T-helper 1 cell treated with Interleukin-12 subunit alpha and Interleukin-12 subunit beta and Interleukin-4 antibody, amounts not matched to agents 30 ng/mL and 1 ng/mL, for 36 hours (primary cell): ENCODE measurements around the gene STAP1. TPM values are rescaled to one million over a fixed set of nuclear protein-coding genes. Genes with fewer than 3 reads are reported as not detected.

Source experiments
- intact Hi-C: fragments of 100-400 bp; cut with micrococcal nuclease; formaldehyde crosslinking; loops from one replicate; pipeline ENCODE4 v1.15.1; 2024
- total RNA-seq: library from RNA; stranded (reverse); gene quantifications from 2 replicates; pipeline ENCODE4 v1.2.3, GENCODE V29; 2022

STAP1 gene
- total RNA-seq, 1 donor from 2014 or later: 39.5 TPM

DNA sequence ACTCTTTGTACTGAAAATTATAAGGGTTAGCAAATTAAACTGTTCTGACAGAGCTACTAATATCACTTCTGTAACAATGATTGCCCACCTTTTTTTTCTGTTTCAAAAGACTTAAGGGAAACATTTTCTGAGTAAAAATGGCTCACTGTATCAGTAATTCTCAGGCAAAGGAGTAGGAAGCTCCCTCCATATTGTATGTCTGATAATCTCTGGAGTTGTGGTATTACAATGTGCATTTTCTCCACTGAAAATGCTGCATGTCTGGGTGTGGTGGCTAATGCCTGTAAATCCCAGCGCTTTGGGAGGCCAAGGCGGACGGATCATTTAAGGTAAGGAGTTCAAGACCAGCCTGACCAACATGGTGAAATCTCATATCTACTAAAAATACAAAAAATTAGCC lies 4.4 kb upstream of the STAP1 start:
- intact Hi-C loops: no loop called here

DNA sequence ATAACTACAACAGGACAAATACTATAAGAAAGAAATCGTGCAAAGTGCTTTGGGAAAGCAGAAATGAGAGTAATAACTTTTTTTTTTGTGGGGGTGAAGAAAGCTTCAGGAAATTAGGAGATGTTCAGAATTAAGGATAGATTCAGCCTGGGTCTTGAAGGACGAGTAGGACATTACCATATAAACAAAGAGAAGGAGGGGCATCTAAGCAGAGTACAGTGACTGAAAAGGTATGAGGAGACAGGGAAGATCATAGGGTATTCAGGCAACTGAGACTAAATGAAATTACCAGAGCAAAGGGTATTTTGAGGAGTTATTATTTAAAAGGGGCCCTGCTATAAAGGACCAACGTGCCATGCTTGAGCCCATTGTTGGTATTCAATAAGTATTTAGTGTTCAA lies 3.1 kb upstream of the STAP1 start:
- intact Hi-C loops: no loop called here

DNA sequence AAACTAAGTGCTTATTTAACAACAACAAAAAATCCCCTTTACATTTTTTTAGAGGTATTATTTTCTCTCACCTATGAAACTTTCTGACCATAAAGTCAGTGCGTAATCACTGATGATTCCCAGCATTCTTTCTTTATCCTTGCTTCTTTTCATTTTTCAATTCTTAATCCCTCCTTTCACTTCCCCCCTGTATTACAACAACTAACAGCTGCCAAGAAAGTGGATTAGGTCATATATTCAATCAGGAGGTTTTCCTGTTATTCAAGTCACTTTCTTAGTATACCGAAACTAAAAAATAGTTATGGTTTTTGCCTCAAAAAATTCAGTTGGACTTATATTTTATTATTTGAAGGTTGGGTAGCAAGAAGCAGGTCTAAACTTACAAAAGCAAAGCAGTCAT lies 2.1 kb upstream of the STAP1 start:
- intact Hi-C loops: no loop called here

DNA sequence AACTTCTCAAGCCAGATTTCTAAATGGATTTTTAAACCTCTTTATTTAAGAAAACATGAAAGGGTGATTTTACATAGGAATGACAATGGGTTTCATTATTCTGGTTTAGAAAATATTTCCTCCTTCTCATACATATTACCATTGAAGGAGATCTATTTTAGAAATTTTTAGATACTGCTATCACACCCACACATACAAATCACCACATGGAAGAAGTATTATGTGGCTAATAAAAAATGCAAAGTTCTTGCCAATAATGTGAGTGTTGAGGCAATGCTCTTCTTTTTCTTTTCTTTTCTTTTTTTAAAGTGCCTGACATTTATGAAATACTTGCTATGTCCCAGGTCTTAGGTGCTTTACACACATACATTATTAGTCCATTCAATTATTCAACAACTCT lies 6.8 kb downstream of the STAP1 start:
- intact Hi-C loops: no loop called here

DNA sequence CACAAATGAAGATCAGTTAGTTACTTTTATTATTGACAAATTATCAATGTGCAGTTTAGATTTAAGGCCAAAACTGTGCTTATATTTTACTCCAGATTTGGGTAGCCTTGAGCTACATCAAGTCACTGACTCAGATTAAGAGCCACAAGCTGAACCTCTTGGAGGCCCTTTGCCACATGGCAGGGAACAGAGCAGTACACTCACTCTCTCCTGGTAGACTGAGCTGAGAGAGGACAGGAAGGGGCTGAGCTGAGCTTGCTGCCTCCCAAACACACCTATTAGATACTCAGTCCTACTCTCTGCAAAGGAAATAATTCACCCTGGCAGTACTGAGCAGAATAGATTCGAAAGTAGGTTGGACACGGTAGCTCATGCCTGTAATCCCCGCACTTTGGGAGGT lies 7.8 kb downstream of the STAP1 start:
- intact Hi-C loops: no loop called here

DNA sequence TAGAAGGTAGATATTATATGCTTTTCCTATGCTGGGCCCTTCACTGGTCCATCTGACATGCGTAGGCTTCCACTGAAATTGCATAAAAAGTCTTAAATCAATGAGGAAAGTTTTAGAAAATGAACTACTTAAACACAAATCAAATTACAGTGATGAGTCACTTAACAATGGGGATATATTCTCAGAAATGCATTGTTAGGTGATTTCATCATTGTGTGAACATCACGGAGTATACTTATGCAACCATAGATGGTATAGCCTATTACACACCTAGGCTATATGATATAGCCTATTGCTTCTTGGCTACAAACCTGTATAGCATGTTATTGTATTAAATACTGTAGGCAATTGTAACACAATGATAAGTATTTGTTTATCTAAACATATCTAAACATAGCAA lies 10.3 kb downstream of the STAP1 start:
- intact Hi-C loops: loop anchor here (1.0 kb wide), 1 partner anchor 9 kb away; no protein-coding TSS in a partner anchor

DNA sequence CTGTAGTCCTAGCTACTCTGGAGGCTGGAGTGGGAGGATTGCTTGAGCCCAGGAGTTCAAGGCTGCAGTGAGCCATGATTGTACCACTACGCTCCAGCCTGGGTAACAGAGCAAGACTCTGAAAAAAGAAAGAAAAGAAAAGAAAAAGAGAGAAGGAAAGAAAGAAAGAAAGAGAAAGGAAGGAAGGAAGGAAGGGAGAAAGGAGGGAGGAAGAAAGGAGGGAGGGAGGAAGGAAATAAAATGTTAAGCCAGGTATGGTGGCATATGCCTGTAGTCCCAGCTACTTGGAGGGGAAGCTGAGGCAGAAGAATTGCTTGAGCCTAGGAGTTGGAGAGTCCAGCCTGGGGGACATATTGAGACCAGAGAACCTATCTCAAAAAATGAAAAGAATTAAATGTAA lies 12.0 kb downstream of the STAP1 start:
- intact Hi-C loops: no loop called here

DNA sequence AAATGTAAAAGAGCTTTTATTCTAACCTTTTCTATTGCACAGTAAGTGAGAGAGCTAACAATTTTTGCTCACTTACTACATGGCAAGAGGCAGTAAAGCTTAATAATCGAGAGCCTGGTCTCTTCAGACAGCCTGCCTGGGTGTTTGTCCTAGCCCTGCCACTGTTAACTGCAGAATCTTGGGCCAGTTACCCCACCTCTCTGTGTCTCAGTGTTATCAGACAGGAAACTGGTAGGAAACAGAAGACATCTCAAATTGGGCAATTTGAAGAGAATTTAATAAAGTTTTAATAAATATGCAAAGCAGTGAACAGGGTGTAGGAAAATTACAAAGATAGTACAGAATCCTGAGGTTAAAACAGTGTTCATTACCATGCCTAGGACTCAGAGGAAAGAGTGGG lies 13.4 kb downstream of the STAP1 start:
- intact Hi-C loops: loop anchor here (1.0 to 2.0 kb wide), 2 partner anchors 14 to 27 kb away; partner anchors contain the start of genes CENPC and STAP1

DNA sequence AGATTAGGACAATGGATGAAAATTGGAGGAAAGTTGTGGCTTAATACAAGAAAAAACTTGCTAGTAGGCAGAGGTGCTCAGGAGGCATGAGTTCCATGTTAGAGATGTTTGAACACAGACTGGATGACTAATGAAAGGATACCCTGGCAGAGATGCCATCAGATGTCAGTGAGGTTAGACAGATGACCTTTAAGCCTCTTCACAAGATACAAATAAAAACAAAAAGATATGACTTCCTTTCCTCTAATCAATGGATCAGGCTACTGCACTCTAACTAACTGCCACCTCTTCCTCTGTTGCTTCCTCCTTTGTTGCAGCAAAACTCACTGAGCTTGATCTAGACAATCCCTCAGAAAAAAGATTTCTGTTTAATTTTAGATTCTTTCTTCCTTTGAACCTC lies 14.7 kb downstream of the STAP1 start:
- intact Hi-C loops: loop anchor here (1.0 to 2.0 kb wide), 3 partner anchors 8 to 28 kb away; partner anchors contain the start of gene CENPC

DNA sequence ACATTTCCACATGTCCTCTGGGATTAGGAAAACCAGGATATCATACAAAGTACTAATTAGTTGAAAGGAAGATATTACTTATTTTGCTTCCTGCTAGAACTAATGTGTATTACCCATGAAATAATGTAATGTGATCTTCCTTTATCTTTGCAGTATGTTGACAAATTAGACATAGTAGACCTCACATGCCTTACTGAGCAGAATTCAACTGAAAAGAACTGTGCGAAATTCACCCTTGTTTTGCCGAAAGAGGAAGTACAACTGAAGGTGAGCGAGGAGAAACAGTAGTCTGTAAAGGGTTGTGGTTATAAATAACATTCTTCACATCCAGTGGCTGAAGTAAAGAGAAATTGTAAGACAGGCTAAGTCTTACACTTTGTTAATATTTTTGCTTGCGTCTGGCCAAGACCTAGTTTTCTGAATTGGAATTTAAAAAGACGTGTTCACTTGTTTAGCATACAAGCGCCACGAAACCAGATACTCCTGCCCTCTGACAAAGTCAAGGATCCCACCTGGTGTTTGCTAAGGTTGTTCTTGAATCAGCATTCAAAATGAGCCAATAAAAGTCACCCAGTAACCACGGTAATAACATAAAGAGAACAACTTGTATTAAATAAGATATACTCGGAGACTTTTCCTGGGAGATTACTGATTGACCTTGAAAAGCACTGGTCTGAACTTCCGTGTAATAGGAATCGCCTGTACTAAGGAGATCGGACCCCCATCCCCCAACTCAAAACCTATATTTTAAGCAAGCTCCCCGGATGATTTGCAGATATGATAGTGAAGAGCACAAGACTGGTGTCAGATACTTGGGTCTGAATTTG lies 16.9 kb downstream of the STAP1 start:
- intact Hi-C loops: loop anchor here (1.0 kb wide), 1 partner anchor 15 kb away; no protein-coding TSS in a partner anchor

DNA sequence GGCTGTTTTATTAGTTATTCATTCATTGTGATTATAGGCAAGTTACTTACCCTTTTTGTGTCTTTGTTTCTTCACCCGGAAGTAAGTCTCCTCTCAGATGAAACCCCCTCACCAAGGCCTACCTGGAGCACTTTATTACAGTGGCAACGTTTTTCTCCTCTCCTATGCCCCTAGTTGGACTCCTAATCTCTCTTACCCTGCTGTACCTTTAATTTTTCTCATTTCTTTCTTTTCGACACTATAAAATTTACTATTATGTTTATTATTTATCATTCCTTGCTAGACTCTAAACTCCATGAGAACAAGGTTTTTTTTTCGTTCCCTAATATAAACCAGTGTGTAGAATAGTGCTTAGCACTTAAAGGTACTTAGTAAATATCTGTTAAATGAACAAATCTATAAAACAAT lies 17.5 kb downstream of the STAP1 start:
- intact Hi-C loops: no loop called here

DNA sequence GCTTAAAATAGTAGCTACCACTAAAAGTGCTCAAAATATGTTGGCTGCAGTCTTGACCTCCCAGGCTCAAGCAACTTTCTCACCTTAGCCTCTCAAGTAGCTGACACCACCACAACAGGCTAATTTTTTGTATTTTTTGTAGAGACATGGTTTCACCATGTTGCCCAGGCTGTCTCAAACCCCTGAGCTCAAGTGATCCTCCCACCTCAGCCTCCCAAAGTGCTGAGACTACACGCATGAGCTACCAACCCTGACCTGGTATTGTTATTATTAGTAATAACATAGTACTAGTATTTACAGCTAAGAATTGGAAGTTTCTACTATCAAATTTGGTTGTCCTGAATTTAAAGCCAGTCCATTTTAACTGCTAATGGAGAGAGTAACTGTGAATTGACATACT lies 18.0 kb downstream of the STAP1 start:
- intact Hi-C loops: no loop called here

DNA sequence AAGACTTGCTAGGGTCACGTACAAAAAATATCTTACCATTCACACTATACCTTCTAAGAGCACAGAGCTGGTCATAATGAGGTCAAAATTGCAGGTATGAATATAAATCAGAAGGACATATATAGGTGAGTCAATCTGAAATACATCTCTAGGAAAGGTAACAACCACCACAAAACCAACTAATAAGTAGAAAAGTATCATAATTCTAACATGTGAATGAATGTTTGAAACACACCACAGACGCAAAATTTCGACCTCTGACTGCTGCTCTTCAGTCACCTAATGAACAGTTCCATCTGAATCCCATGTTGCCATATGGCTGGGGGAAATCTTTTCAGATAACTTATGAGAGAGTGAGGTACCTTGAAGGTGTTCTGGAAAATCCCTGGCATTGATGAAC lies 22.1 kb downstream of the STAP1 start:
- intact Hi-C loops: no loop called here

DNA sequence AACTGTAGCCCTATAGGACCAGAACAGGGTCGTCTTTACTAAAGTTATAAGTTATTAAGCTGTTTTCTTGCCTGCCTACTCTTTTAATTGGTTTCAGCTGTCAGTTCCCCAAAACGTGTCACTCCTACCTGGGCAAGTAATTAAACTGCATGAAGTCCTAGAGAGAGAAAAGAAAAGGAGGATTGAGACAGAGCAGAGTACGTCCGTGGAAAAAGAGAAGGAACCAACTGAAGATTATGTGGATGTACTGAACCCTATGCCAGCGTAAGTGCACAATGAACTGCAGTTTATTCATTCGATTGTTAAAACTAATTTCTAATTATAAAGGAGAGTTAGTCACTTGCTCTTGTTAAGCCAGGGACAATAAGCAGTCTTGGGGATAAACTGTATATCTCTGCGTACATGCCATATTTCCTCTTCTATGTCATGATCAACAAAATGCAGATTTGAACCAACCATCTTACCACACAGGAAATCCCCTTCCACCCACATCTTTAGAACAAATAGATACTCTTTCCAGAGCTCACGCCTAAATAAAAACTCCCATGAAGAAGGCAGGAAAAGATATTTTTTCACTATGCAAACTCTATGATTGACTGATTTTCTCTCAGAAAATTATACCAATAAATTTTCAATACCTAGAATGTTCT lies 22.8 kb downstream of the STAP1 start:
- intact Hi-C loops: loop anchor here (1.0 kb wide), 4 partner anchors 8 to 120 kb away; partner anchors contain the start of genes CENPC, STAP1 and UBA6

DNA sequence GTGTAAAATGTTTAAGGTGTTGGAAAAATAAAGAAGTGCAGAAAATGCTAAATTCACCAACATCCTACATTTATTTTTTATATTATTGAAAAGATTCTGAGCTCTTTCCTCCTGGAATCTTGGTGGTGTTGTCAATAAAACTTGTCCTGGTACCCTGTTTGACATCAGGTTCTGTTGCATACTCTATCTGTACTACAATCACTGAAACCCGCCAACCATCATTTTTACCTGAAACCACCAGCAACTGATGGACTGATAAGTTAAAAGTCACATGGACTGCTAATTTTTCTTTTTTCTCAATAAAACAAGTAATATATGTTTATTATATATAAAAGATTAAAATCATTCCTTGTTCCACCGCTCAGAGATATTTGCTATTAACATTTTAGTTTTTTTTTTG lies 23.4 kb downstream of the STAP1 start:
- intact Hi-C loops: loop anchor here (1.0 kb wide), 4 partner anchors 9 to 119 kb away; partner anchors contain the start of genes CENPC, STAP1 and UBA6

DNA sequence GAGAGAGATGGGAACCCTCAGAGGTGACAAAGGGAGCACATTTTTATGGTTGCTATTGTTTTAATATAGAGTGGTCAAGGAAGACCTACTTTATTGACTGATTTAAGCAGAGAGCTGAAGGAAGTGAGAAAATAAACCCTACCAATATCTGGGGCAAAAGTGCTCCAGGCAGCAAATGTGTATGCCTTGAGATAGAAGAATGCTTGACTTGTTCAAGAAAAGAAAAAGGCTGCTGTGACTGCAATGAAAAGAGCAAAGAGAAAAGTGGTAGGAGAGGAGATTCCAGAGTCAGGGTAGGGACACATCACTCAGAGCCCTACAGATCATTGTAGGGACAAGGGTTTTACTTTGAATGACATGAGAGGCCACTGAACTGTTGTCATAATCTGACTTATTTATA lies 26.0 kb downstream of the STAP1 start:
- intact Hi-C loops: no loop called here

DNA sequence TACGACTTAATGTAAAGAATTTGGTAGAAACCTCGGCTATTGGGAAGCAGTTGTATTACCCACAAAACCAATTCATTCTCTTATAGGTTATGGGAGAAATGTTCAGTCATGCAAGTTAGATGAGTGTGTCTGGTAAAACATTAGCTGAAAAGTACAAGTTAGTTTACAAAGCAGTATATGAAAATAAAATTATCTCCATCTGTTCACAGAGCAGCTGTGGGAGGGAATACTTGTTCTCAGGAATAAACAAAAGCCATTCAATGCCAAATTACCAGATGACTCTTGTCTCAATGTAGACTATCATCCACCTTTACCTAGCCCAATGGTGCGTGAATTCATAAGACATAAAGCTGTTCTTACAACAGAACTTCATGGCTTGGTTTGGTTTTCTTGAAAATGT lies 28.6 kb downstream of the STAP1 start:
- intact Hi-C loops: no loop called here

DNA sequence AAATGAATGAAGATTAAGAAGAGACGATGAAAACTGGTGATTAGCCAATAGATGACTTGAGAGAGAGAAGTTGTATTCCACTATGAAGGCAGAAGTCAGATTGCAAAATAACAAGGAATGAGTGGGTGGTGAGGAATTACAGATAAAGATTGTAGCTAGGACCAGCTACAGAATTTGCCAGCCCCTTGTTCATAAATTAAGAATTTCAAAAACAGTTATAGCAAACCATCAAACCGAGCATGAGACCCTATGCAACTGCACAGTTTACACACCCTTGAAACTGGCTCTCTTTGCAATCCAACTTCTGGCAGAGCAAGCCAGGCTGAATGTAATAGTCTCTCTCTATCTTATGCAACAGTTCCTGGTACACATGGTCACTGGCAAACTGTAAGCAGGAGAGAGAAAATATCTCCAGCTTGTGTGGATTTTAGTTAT lies 35.2 kb downstream of the STAP1 start:
- intact Hi-C loops: no loop called here

DNA sequence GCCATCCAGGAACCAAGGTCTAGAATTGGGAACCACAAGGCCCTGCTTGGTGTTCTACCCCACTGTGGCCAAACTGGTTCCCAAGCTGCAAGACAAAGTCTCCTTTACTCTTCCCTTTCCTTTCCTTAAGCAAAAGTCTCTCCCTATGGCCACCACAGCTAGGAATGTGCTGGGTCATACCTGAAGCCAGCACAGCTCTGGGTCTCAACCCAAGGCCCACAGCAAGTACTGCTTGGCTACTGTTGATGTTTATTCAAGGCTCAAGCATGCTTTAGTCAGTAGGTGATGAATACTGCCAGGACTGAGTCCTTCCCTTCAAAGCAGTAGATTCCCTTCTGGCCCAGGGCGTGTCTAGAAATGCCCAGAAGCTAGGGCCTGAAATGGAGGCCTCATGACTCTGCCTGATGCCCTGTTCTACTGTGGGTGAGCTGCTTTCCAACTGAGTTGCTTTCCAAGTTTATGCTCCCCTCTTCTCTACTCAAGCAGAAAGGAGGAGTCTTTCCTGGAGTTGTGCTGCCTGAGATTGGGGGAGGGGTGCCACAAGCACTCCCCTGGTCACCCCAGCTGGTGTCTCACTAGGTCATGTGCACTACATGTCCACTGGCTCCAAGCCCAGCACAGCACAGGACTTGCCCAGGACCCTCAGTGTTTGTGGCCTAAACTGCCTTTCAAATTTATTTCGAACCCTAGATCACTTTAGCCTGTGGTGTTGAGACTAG lies 44.9 kb downstream of the STAP1 start:
- intact Hi-C loops: no loop called here

DNA sequence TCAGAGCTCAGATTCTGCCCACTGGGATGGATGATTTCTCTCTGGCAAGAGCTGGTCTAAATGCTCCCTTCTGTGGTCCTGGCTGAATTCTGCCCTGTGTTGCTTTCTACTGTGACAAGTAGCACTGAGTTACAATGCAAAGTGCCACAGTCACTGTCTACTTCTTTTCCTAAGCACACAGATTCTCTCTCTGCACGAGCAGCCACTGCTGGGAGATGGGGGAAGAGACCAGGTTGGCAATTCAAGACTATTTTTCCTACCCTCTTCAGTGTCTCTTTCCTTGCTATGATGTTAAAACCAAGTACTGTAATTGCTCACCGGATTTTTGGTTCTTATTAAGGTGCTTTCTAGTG lies 45.5 kb downstream of the STAP1 start:
- intact Hi-C loops: no loop called here

DNA sequence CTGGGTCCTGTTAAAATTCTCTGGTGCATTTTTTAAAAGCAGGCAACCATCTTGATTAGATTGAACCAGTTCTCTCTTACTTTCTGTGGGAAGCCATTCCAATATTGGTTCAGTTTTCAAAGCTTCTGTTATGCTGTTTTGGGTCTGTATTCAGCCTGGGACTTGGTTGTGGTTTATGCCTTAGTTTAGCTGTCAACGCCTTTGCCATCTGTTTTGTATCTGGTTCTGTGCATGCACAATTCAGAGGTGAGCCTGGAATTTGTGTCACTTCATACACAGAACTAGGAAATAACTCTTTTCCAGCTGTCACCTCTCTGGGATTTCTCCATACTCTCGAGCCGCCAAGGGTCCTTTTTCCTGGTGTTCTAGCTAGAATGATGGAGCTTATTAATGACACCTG lies 46.2 kb downstream of the STAP1 start:
- intact Hi-C loops: no loop called here

DNA sequence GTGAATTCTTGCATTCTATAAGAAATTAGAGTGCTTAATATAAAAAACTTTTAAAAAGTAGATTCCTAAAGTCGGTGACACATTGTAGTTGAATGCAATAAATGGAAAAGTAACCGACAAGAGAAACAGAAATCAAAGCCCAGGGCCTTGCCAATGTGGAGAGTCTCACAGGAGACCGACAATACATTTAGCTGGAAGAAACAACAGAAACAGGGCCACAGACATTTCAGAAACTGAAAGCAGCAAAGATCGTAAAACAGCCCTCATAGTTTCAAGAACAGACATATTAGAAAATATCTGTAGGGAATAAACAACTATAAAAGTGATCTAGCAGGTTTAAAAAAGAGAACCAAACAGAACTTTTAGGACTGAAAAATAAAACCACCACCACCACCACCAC lies 49.5 kb downstream of the STAP1 start:
- intact Hi-C loops: no loop called here
